ENCODE measurements around the gene ATRIP. TPM values are rescaled to one million over a fixed set of nuclear protein-coding genes. Genes with fewer than 3 reads are reported as not detected.

ATRIP gene
- total RNA-seq, 1 donor from 2014 or later = 8.3 TPM

GRCh38 chr3:48486952-48487351, 40.4 kb downstream of the ATRIP start:
- Histone ChIP-seq H3K4me3 (no peak overlapping the region), H3F3A (ENCODE audit: low read depth) (peaks cover 15% of the 10 kb centered on the region), H4K20me1 (ENCODE audit: low read depth) (no peaks in the 10 kb centered on the region), H2AFZ (replicated peaks) (no peak overlapping the region), H3K27ac (no peak overlapping the region), H3K9ac (no peak overlapping the region), H3K79me2 (ENCODE audit: low read depth) (no peaks in the 10 kb centered on the region), H3K27me3 (no peaks in the 10 kb centered on the region), H3K4me1 (no peaks in the 10 kb centered on the region), H3K4me2 (no peak overlapping the region), H3K9me3 (ENCODE audit: low read depth) (no peaks in the 10 kb centered on the region), H3K36me3 (no peaks in the 10 kb centered on the region)
- no peaks in the 10 kb centered on the region for H3K9me3 Mint-ChIP-seq
- H3K4me3 Mint-ChIP-seq = no peak overlapping the region
- no peak for TF ChIP-seq CTCF (IDR thresholded peaks at IDR 0.05)
- TF ChIP-seq EZH2phosphoT487 (IDR thresholded peaks at IDR 0.05) = no peak
- no peak for TF ChIP-seq EZH2 (IDR thresholded peaks at IDR 0.05)
- no peak for DNase-seq (ENCODE audit: low spot score)
- H3K36me3 Mint-ChIP-seq = peaks cover 6% of the 10 kb centered on the region
- H3K27ac Mint-ChIP-seq = no peak overlapping the region
- peaks cover 3% of the 10 kb centered on the region for H3K4me1 Mint-ChIP-seq
- H3K27me3 Mint-ChIP-seq (ENCODE audit: insufficient read depth, low read depth) = peaks cover 14% of the 10 kb centered on the region

- TF ChIP-seq EZH2 (IDR thresholded peaks at IDR 0.05) = no peak
- TF ChIP-seq CTCF (IDR thresholded peaks at IDR 0.05) = no peak
- TF ChIP-seq EZH2phosphoT487 (IDR thresholded peaks at IDR 0.05) = no peak
- no peaks in the 10 kb centered on the region for H3K9me3 ChIP-seq (ENCODE audit: low read depth)
- H3K36me3 ChIP-seq = no peaks in the 10 kb centered on the region
- H3K27me3 ChIP-seq = no peaks in the 10 kb centered on the region
- no peak overlapping the region for H3K4me2 ChIP-seq
- no peaks in the 10 kb centered on the region for H3K79me2 ChIP-seq (ENCODE audit: low read depth)
- H3K4me3 ChIP-seq = no peak overlapping the region
- H3K4me1 ChIP-seq = no peaks in the 10 kb centered on the region
- H3K9me3 Mint-ChIP-seq = no peaks in the 10 kb centered on the region
- peaks cover under 1% of the 10 kb centered on the region for H3F3A ChIP-seq (ENCODE audit: low read depth)
- H3K4me3 Mint-ChIP-seq = no peak overlapping the region
- H3K9ac ChIP-seq = no peak overlapping the region
- peak overlapping the region; percentile 58 for H3K27ac Mint-ChIP-seq
- no peak for DNase-seq (ENCODE audit: low spot score)
- no peaks in the 10 kb centered on the region for H4K20me1 ChIP-seq (ENCODE audit: low read depth)
- H2AFZ ChIP-seq (replicated peaks) = no peak overlapping the region
- peaks cover 5% of the 10 kb centered on the region for H3K27me3 Mint-ChIP-seq (ENCODE audit: insufficient read depth, low read depth)
- no peak overlapping the region for H3K27ac ChIP-seq
- peaks cover 8% of the 10 kb centered on the region for H3K36me3 Mint-ChIP-seq
- peaks cover 6% of the 10 kb centered on the region for H3K4me1 Mint-ChIP-seq
These were observed 46.1 kb downstream of the ATRIP start for GRCh38 chr3:48492461-48493202.

GRCh38 chr3:48493203-48493501, 46.6 kb downstream of the ATRIP start:
- no peak overlapping the region for H3K4me3 ChIP-seq
- H3K36me3 ChIP-seq = no peaks in the 10 kb centered on the region
- H3K9ac ChIP-seq = no peak overlapping the region
- Mint-ChIP-seq H3K27ac (no peak overlapping the region), H3K27me3 (ENCODE audit: insufficient read depth, low read depth) (peaks cover 5% of the 10 kb centered on the region), H3K4me3 (no peak overlapping the region), H3K4me1 (peaks cover 6% of the 10 kb centered on the region), H3K9me3 (peaks cover 2% of the 10 kb centered on the region), H3K36me3 (peaks cover 12% of the 10 kb centered on the region)
- H2AFZ ChIP-seq (replicated peaks) = no peak overlapping the region
- H3K9me3 ChIP-seq (ENCODE audit: low read depth) = no peaks in the 10 kb centered on the region
- no peaks in the 10 kb centered on the region for H3F3A ChIP-seq (ENCODE audit: low read depth)
- no peaks in the 10 kb centered on the region for H3K79me2 ChIP-seq (ENCODE audit: low read depth)
- H3K27ac ChIP-seq = no peak overlapping the region
- TF ChIP-seq EZH2 (IDR thresholded peaks at IDR 0.05) = no peak
- TF ChIP-seq EZH2phosphoT487 (IDR thresholded peaks at IDR 0.05) = no peak
- H4K20me1 ChIP-seq (ENCODE audit: low read depth) = no peaks in the 10 kb centered on the region
- no peak for DNase-seq (ENCODE audit: low spot score)
- H3K27me3 ChIP-seq = no peaks in the 10 kb centered on the region
- no peaks in the 10 kb centered on the region for H3K4me1 ChIP-seq
- H3K4me2 ChIP-seq = no peak overlapping the region

- Histone ChIP-seq H3K36me3 (no peaks in the 10 kb centered on the region), H3K79me2 (ENCODE audit: low read depth) (peaks cover 6% of the 10 kb centered on the region), H4K20me1 (ENCODE audit: low read depth) (no peaks in the 10 kb centered on the region), H3F3A (ENCODE audit: low read depth) (peaks cover 10% of the 10 kb centered on the region), H3K9me3 (ENCODE audit: low read depth) (no peaks in the 10 kb centered on the region), H3K4me1 (peaks cover 8% of the 10 kb centered on the region), H2AFZ (replicated peaks) (no peak overlapping the region), H3K4me3 (no peak overlapping the region), H3K27me3 (no peaks in the 10 kb centered on the region), H3K9ac (no peak overlapping the region), H3K27ac (no peak overlapping the region), H3K4me2 (no peak overlapping the region)
- peaks cover 19% of the 10 kb centered on the region for H3K4me1 Mint-ChIP-seq
- DNase-seq (ENCODE audit: low spot score) = no peak
- H3K27me3 Mint-ChIP-seq (ENCODE audit: insufficient read depth, low read depth) = peaks cover 2% of the 10 kb centered on the region
- H3K27ac Mint-ChIP-seq = no peak overlapping the region
- H3K36me3 Mint-ChIP-seq = peaks cover 15% of the 10 kb centered on the region
- no peak for TF ChIP-seq EZH2 (IDR thresholded peaks at IDR 0.05)
- no peak for TF ChIP-seq CTCF (IDR thresholded peaks at IDR 0.05)
- TF ChIP-seq EZH2phosphoT487 (IDR thresholded peaks at IDR 0.05) = no peak
- peaks cover 3% of the 10 kb centered on the region for H3K9me3 Mint-ChIP-seq
- H3K4me3 Mint-ChIP-seq = no peak overlapping the region
These were observed 54.1 kb downstream of the ATRIP start for GRCh38 chr3:48500656-48501055.
